K562 (cell line): ENCODE measurements around the gene DMAC2L. TPM values are rescaled to one million over a fixed set of nuclear protein-coding genes. Genes with fewer than 3 reads are reported as not detected.

ENCODE experiments used
- ATAC-seq: fragments of 200-7000 bp; cut with Tn5 transposase; 3 replicates; pipeline ENCODE4 v1.9.1; 2020; ENCODE audit warnings: moderate library complexity
- BruUV-seq: library from RNA; stranded (reverse); fragments of 400-500 nt; replicated peaks from 2 replicates; lab custom pipeline; 2021; lab: Mats Ljungman, UMichigan
- CTCF ChIA-PET: fragments of 300-600 bp; formaldehyde crosslinking; extraction: SDS; loops from one replicate; lab custom pipeline; 2021; ENCODE audit warnings: low intra/inter-chr PET ratio; lab: Yijun Ruan, JAX
- POLR2A ChIA-PET: fragments of 300-600, 350-650 bp; sonication (Branson Sonifier 250); formaldehyde crosslinking; extraction: SDS; loops from one replicate; lab custom pipeline; 2021; ENCODE audit warnings: antibody characterized with exemption, inconsistent platforms; lab: Yijun Ruan, JAX
- DNase-seq, 4 experiments: peaks; one replicate each; pipeline versions ENCODE4 v3.0.0 to v3.0.0-alpha.2; 2011 to 2018; ENCODE audit warnings: low spot score in 3 of 4, mixed read lengths in 3 of 4; ENCODE audit errors: extremely low read depth in 1 of 4
- FAIRE-seq: peaks from 2 replicates; lab custom pipeline; 2011; peaks lifted over from hg19 to GRCh38; lab: Jason Lieb, UNC
- H2AFZ ChIP-seq: 2 replicates; pipeline ENCODE4 v1.6.0; 2011; ENCODE audit warnings: low read depth, low read length, control low read depth, inconsistent platforms
- H3K27ac ChIP-seq: fragments of 200-600 bp; 3 replicates; pipeline ENCODE4 v1.8.0; 2011; ENCODE audit warnings: low read depth, mild to moderate bottlenecking, control low read depth, inconsistent platforms, low read length, moderate library complexity, mixed read lengths; ENCODE audit errors: extremely low read depth
- H3K27me3 ChIP-seq, 2 experiments: fragments of 300-600 bp in 1 of 2; 2 replicates in 1 of 2; 3 replicates in 1 of 2; pipeline versions ENCODE4 v1.6.0 to v1.8.0; 2011; ENCODE audit warnings: inconsistent platforms in 2 of 2, low read length in 2 of 2, mild to moderate bottlenecking in 1 of 2, mixed read lengths in 1 of 2, moderate library complexity in 1 of 2; ENCODE audit not compliant: control insufficient read depth in 2 of 2, insufficient read depth in 2 of 2
- H3K36me3 ChIP-seq: fragments of 300-600 bp; 3 replicates; pipeline ENCODE4 v1.8.0; 2011; ENCODE audit warnings: mild to moderate bottlenecking, low read length, inconsistent platforms; ENCODE audit not compliant: control insufficient read depth, insufficient read depth
- H3K4me1 ChIP-seq, 2 experiments: fragments of 200-600 bp in 1 of 2; replicated peaks in 1 of 2; 2 replicates in 1 of 2; 3 replicates in 1 of 2; pipeline versions ENCODE4 v1.5.1 to v1.8.0; 2011; ENCODE audit warnings: inconsistent platforms in 2 of 2, low read length in 2 of 2, mild to moderate bottlenecking in 1 of 2, mixed read lengths in 1 of 2, moderate library complexity in 1 of 2; ENCODE audit not compliant: control insufficient read depth in 2 of 2, insufficient read depth in 2 of 2
- H3K4me2 ChIP-seq: 2 replicates; pipeline ENCODE4 v1.6.1; 2011; ENCODE audit warnings: low read length, control low read depth, inconsistent platforms, mixed read lengths; ENCODE audit not compliant: insufficient read depth
- H3K4me3 ChIP-seq: fragments of 200-600 bp; sonication (generic), shearing (Covaris generic); 2 replicates; pipeline ENCODE4 v1.5.1; 2016; ENCODE audit warnings: control low read depth, inconsistent platforms
- H3K79me2 ChIP-seq: fragments of 200-600 bp; 3 replicates; pipeline ENCODE4 v1.8.0; 2011; ENCODE audit warnings: low read length, inconsistent platforms; ENCODE audit not compliant: control insufficient read depth, insufficient read depth
- H3K9ac ChIP-seq, 2 experiments: 2 replicates each; pipeline versions ENCODE4 v1.6.0 to v1.6.1; 2011; ENCODE audit warnings: low read depth in 2 of 2, low read length in 2 of 2, control low read depth in 1 of 2, inconsistent platforms in 1 of 2, mild to moderate bottlenecking in 1 of 2, mixed read lengths in 1 of 2; ENCODE audit not compliant: insufficient read depth in 1 of 2
- H3K9me1 ChIP-seq: one replicate; pipeline ENCODE4 v1.6.0; 2011; ENCODE audit warnings: inconsistent platforms, mild to moderate bottlenecking, low read length, moderate library complexity; ENCODE audit not compliant: control insufficient read depth, insufficient read depth
- H3K9me3 ChIP-seq: replicated peaks from 2 replicates; pipeline ENCODE4 v1.5.1; 2011; ENCODE audit warnings: low read depth, low read length, inconsistent platforms; ENCODE audit not compliant: control insufficient read depth, insufficient read depth
- H4K20me1 ChIP-seq: replicated peaks from 2 replicates; pipeline ENCODE4 v1.6.1; 2011; ENCODE audit warnings: low read length, inconsistent platforms, mixed read lengths; ENCODE audit not compliant: control insufficient read depth, insufficient read depth
- FIP1L1 ChIP-seq: fragments of 200-400 bp; formaldehyde crosslinking; IDR thresholded peaks from 2 replicates; pipeline ENCODE4 v1.6.1; 2018; ENCODE audit warnings: mild to moderate bottlenecking, low read depth, low read length; ENCODE audit not compliant: poor library complexity, severe bottlenecking
- PBX2 ChIP-seq, 2 experiments: IDR thresholded peaks in 1 of 2; conservative IDR thresholded peaks in 1 of 2; 2 replicates each; pipeline ENCODE4 v1.6.1; 2016; ENCODE audit warnings: low read depth in 2 of 2, mild to moderate bottlenecking in 1 of 2, missing compliant biosample characterization in 1 of 2, missing genetic modification characterization in 1 of 2, moderate library complexity in 1 of 2
- PHF8 ChIP-seq: fragments of 200-600 bp; sonication (generic); IDR thresholded peaks from 2 replicates; pipeline ENCODE4 v1.6.1; 2012; ENCODE audit warnings: mixed run types, mild to moderate bottlenecking, inconsistent platforms, low read length, moderate library complexity, borderline replicate concordance
- TEAD2 ChIP-seq: fragments of 450-650 bp; IDR thresholded peaks from 2 replicates; pipeline ENCODE4 v1.6.1; 2016; ENCODE audit warnings: missing genetic modification characterization, control low read depth, missing compliant biosample characterization
- ZC3H4 ChIP-seq: sonication (generic); formaldehyde crosslinking; IDR thresholded peaks from 2 replicates; pipeline ENCODE4 v1.9.0; 2021; ENCODE audit warnings: missing genetic modification reagents, borderline replicate concordance
- ZNF134 ChIP-seq: fragments of 250-450 bp; sonication (Bioruptor Pico); conservative IDR thresholded peaks from 2 replicates; pipeline ENCODE4 v1.4.0; 2020
- ZNF263 ChIP-seq: sonication (generic); formaldehyde crosslinking; IDR thresholded peaks from 2 replicates; pipeline ENCODE4 v1.8.0; 2022; ENCODE audit warnings: mild to moderate bottlenecking, missing genetic modification reagents, borderline replicate concordance
- ZNF324 ChIP-seq: fragments of 250-450 bp; sonication (Bioruptor Pico); IDR thresholded peaks from 2 replicates; pipeline ENCODE4 v1.4.0; 2020; ENCODE audit warnings: mild to moderate bottlenecking
- ZNF77 ChIP-seq: fragments of 250-450 bp; sonication (Bioruptor Pico); IDR thresholded peaks from 2 replicates; pipeline ENCODE4 v1.5.0; 2020
- ZNF830 ChIP-seq: fragments of 250-450 bp; sonication (Bioruptor Pico); IDR thresholded peaks from 2 replicates; pipeline ENCODE4 v1.5.0; 2021; ENCODE audit warnings: mild to moderate bottlenecking
- in situ Hi-C: fragments of 300-500 bp; cut with MboI; formaldehyde crosslinking; loops from 4 replicates; pipeline ENCODE4 v1.15.0; 2018; ENCODE audit warnings: inconsistent platforms, mixed read lengths
- intact Hi-C: fragments of 100-400 bp; cut with micrococcal nuclease; formaldehyde crosslinking; loops from 2 replicates; pipeline ENCODE4 v1.14.2; 2022
- polyA plus RNA-seq, 8 experiments: library from polyadenylated mRNA; depleted of rRNA in 4 of 8; stranded (reverse) in 5 of 8; unstranded in 3 of 8; fragments of >200 nt; fragmentation: Nextera tagmentation in 2 of 8; fragmentation: Illumina TruSeq in 1 of 8; extraction: Ambion mirVana in 2 of 8; extraction: Trizol in 1 of 8; gene quantifications; 2 replicates each; pipeline versions ENCODE4 v1.2.1 to v1.2.3, GENCODE V29; 2011 to 2014; ENCODE audit warnings: inconsistent platforms in 1 of 8, missing spikeins in 1 of 8
- total RNA-seq, 7 experiments: library from RNA; depleted of rRNA in 6 of 7; stranded (reverse); fragments of >200 nt in 6 of 7; fragmentation: Illumina TruSeq in 2 of 7; extraction: Trizol in 2 of 7; gene quantifications; 2 replicates each; pipeline versions ENCODE4 v1.2.1 to v1.2.3, GENCODE V29; 2011 to 2021; ENCODE audit warnings: low replicate concordance in 1 of 7

DMAC2L gene
- total and polyA plus RNA-seq, 9 of the 15 experiments (the other 6 are each of a cell fraction or from before 2014, with no cell fraction given), result 4.0 to 37.2 (median 9.3) TPM

GRCh38 chr14:50347521-50347920 lies 35.4 kb downstream of the DMAC2L start (continued):
- TF ChIP-seq PBX2 (CRISPR knock-in tag; IDR thresholded peaks at IDR 0.05; ENCODE audit: low read depth), result no peak
- no peak for TF ChIP-seq PBX2 (tag; conservative IDR thresholded peaks at IDR 0.05; ENCODE audit: low read depth)
- TF ChIP-seq TEAD2 (tag), result no peak
- TF ChIP-seq PHF8, result no peak
- no peak for TF ChIP-seq ZC3H4
- TF ChIP-seq, all 486 proteins: peak for 26

- FAIRE-seq, result no peak
- Histone ChIP-seq H3K4me2 (no peak overlapping the region), H4K20me1 (no peaks in the 10 kb centered on the region), H3K36me3 (no peaks in the 10 kb centered on the region), H3K9ac (no peak overlapping the region), H2AFZ (no peak overlapping the region), H3K27me3 (no peaks in the 10 kb centered on the region), H3K79me2 (no peaks in the 10 kb centered on the region), H3K9me3 (no peaks in the 10 kb centered on the region), H3K9me1 (no peaks in the 10 kb centered on the region), H3K4me3 (no peak overlapping the region), H3K27ac (no peak overlapping the region), H3K4me1 (peaks cover 0 to 22% of the 10 kb centered on the region in 2 experiments; a peak in 3 of 5 replicates)
- BruUV-seq, result no TSS peak
- TF ChIP-seq ZNF134 (no peak), ZNF77 (CRISPR knock-in tag) (no peak), ZNF263 (CRISPR knock-in tag) (no peak), FIP1L1 (no peak), ZNF324 (CRISPR knock-in tag) (no peak), ZNF830 (CRISPR knock-in tag) (no peak)
- CTCF ChIA-PET, result no interaction called here
- intact Hi-C loops, result no loop called here
- in situ Hi-C loops, result loop anchor here (25.0 kb wide), 1 partner anchor 438 kb away; no protein-coding TSS in a partner anchor
- POLR2A ChIA-PET, result interaction anchor here (0.6 to 0.9 kb wide), 2 partner anchors 9 kb away, joined by 3 read pairs; no protein-coding TSS in a partner anchor
- no peak for DNase-seq
- ATAC-seq, result no peak
Observed at GRCh38 chr14:50348933-50349332, 36.8 kb downstream of the DMAC2L start.
